Jurkat, Clone E6-1 (cell line): ENCODE results near the gene PTPRO.

Source experiments
- DNase-seq: peaks from one replicate; pipeline ENCODE4 v3.0.0-alpha.2; 2011; ENCODE audit warnings: low read depth, low spot score
- H3K4me3 ChIP-seq: 2 replicates; pipeline ENCODE4 v1.5.1; 2011; ENCODE audit warnings: mild to moderate bottlenecking, low read length, control low read depth, moderate library complexity

PTPRO gene

DNA sequence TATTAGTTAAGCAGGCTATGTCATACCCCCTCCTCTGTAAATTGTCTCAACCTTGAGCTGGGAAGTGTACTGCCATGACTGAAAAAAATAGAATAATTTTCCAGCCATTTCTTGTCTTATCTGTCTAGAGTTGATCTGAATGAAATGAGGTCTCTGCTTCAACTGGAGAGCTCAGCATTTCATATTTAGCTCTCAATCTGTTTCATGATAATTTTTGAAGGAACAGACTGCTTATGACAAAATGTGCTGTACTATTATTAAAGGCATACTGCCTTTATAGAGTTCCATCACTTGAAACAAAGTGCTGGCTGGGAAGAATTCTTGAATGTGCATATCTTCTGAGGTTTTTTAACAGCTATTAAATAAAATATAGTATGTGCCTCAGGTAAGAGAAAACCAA lies 19.1 kb downstream of the PTPRO start:
- H3K4me3 ChIP-seq, result no peak overlapping the region
- no peak for DNase-seq

DNA sequence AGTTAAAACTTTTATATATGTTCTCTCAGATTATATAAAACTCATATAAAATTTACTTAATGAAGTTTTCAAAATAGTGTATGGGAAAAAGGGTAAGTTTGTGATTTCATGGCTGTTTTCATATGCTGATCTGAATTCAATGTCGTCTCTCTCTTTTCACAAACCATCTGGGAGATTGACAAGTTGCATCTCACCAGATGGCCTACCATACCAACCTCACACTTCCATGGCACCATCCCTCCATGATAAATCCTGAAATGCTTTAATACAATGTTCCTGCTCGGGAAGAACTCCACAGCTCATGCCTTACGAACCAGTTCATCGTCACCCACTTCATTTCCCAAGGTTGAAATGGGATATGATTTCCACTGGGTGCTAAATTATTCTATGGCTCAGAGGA lies 22.3 kb downstream of the PTPRO start:
- H3K4me3 ChIP-seq, result no peak overlapping the region
- no peak for DNase-seq

DNA sequence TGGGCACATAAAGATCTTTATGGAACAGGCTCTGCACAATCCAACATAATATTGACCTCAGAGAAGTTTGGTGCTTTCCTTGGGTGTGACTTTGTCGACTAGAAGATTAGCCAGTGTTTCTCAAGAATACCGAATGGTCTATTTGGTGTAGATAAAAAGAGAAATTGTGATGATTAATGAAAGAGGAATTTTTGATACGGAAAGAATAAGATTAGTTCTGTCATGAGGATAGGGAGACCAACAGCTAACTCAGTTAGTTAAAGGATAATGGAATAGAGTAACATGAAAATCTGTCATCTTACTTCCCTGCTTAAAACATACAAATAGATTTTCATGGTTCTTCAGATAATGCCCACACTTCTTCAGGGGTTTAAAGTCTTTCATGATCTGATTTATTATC lies 24.2 kb downstream of the PTPRO start:
- H3K4me3 ChIP-seq, result no peak overlapping the region
- DNase-seq, result no peak

DNA sequence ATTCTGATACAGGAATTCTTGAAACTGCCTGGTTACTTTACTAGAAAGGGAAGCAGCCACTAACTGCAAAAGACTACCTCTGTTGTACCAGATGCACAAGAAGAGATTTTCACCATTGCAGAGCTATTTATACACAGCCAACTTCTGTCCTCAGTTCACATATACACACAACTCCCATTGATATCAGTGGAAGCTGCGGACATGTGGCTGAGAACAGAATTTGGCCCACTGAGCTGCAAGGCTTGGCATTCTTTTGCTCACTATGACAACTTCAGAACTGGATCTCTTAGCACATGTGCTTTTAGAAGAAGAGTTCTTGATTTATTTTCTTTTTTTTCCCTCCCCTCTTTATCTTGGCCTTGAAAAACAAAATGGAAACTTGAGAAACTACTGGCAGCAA lies 28.3 kb downstream of the PTPRO start:
- no peak for DNase-seq
- no peak overlapping the region for H3K4me3 ChIP-seq

DNA sequence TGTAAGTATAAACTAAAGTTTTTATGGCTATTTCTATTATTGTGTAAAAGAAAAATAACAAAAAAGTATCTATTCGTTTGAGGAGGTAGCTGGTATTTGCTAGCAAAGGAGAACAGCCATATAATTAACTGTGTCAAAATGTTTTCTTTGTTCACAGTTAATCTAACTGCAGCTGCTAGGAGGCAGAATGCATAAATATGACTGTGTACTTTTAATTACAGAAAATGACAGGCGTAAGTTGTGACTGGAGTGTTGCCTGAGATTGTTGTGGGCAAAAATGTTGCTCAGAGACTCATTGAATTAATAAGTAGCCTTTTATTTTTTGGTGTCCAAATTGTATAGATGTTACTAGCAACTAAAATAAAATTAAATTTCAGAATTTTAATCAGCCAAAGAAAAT lies 33.5 kb downstream of the PTPRO start:
- H3K4me3 ChIP-seq, result no peak overlapping the region
- DNase-seq, result no peak

DNA sequence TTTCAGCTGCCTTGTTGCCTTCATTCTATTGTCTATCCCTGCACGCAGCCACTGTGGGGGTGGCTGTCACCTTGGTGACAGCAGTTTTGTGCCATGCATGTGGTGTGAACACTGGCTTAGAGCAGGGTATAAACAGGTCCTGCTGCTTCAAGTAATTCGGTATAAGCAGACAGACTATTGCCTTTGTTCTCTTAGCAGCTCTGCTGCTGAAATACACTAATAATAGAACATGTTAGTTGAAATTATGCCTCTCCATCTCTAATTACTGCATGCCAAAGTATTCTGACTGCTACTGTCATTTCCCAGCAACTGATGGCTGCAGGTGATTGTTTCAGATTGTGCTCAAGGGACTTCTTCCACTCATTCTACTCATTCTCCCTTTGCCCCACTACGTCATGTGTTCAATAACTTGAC lies 34.6 kb downstream of the PTPRO start:
- no peak overlapping the region for H3K4me3 ChIP-seq
- no peak for DNase-seq

DNA sequence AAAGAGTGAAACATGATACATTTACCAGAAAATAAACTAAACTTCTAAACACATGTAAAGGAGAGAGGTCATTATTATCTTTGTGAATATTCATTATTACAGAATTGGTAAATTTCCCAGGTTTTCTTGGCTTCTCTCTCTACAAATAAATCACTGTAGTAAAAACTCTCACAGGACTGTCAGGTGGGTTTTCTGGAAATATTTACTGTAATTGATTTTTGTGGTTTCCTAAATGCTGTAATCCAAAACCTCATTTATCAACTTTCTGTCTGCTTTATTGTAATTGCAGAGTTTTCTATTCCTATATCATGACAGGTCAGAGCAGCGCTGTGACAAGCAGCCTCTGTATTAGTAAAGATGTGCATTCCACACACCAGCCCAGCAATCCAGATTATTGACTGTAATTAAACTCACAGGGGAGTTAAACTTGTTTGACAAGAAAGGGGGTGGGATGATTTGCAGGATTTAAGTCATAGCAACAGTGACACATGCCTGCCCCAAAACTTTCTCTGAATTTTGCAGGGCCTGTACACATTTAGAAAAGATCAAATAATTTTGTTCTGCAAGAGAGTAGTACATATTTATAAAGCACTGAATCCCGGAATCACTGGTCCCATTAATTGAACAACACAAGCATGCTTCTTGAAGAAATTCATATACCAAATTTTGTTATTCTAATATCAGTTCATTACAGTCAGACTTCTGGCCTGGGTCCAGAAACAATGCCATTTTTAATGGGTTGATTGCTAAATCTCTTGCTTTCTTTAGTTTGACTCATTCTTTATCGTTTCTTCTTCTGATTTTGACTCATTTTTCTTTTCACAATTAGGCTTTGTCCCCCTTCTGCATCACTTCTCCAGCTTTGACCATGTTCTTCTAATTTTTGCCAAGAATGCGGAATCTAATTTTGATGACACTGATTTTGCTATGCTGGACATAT lies 42.2 kb downstream of the PTPRO start:
- no peak for DNase-seq
- H3K4me3 ChIP-seq, result no peak overlapping the region

DNA sequence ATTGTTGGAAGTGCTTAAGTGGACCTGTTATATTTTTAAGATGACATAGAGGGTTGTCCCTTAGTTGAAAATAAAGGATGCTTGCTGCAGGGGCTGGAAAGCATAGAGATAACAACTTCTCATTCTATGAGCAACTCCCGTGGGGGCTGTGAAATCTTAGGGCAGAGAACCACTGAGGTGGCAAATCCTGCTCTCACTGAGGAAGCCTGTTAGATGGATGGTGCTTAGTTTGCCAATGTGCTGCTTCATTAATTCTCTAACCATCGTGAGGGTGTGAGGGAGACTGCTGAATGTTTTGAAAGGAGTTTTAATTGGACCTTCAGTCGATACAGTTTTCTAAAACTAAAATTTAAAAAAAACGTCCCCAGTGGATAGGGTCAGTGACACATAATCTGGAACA lies 46.5 kb downstream of the PTPRO start:
- DNase-seq, result no peak
- no peak overlapping the region for H3K4me3 ChIP-seq

DNA sequence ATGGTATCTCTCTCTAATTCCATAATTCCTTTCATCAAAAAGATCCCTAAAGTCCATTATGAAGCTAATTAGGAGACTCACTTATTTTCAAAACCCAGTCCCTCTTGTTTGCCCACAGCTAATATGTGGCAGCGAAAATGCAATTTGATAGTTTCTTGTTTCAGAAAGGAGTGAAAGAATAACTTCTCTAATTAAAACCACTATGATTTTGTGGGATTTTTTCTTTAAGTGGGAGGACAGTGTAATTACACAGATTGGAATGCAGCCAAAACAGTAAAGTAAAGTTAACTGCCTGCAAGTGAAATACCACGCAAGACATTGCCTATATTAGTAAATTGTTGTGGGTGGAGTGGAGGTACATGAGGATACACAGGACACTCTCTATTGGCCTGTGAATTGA lies 50.0 kb downstream of the PTPRO start:
- no peak for DNase-seq

DNA sequence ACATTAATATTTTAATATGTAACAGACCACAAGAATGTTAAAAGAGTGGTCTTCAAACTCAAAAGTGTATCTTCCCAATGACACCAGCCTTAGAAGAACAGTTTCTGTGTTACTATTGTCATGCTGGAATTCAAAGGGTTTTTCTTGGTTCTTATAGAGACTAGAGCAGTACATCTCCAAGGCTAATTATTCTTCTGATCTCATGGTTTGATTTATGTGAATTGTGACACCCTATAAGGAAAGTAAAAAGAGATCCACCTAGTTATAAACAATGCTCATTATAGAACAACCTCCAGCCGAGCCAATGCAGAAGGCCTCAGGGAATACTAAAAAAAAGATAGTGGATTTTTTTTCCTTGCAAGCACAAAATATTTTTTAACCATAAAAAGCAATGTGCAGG lies 65.5 kb downstream of the PTPRO start:
- no peak for DNase-seq

More for the DNA sequence above, 50.0 kb downstream of the PTPRO start:
- H3K4me3 ChIP-seq, result no peak overlapping the region

DNA sequence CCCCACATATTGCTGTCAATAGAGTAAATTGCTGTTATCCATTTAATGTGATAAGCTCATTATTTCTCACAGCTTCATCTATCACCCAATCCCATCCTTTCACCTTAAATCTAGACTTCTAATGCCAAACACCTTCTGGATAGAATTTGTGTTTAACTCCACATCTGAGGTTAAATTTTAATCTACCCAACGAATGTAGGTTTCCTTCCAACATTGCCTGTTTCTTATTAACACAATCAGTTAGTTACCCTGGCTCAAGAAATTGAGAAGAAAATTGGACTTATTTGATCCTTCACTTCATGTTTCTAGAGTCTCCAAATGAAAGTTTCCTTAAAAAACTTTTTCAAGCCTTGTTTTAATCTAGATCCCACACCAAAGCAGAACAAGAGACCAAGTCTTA lies 67.3 kb downstream of the PTPRO start:
- DNase-seq, result no peak

More for the DNA sequence above, 65.5 kb downstream of the PTPRO start:
- H3K4me3 ChIP-seq, result no peak overlapping the region

DNA sequence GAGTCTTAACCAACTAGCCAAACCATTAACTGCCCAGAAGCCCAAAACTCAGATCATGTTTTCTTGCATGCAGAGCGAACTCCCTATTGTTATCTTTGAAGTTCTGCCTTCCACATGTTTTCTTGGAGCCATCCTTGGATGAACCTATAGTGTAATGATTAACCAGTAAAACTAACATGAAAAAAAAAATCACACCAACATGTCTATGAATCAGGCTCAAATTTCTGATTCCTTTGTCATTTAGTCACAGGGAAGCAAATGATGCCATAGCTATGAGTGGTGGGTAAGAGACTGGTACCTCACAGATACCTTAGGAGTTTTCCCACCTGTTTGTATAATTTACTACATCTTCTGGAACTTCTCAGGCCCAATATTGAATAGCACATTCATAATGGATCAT lies 70.7 kb downstream of the PTPRO start:
- no peak for DNase-seq

More for the DNA sequence above, 67.3 kb downstream of the PTPRO start:
- no peak overlapping the region for H3K4me3 ChIP-seq

DNA sequence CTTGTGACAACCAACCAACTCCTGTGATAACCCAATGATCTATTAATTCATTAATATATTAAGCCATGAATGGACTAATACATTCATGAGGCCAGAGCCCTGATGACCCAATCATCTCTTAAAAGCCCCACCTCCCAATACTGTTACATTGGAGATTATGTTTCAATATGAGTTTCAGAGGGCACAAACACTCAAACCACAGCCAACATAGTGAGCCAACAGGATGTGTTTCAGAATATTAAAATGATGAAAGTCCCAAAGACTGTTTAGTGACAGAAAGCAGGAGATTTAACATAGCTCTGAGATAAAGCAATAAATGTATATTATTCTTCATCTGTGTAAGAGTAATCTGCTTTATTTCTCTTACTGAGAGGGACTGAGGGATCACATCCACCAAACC lies 71.7 kb downstream of the PTPRO start:
- DNase-seq, result no peak
- H3K4me3 ChIP-seq, result no peak overlapping the region

More for the DNA sequence above, 70.7 kb downstream of the PTPRO start:
- H3K4me3 ChIP-seq, result no peak overlapping the region

DNA sequence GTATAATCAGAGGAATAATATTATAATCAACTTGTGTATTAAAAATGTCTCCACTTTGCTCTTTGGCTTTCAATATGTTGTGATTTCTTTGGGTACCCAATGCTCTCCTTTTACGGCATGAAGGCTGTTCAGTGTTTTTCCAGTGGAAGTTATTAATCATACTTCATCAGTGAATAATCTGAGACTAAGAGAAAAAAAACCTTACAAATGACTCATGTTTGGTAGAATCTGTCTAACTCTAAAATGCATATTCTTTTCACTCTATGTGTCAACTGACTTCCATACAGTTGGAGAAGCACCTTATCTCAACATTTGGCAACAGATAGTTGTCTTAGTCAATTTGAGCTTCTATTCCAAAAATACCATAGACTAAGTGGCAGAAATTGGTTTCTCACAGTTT lies 82.2 kb downstream of the PTPRO start:
- DNase-seq, result no peak
- H3K4me3 ChIP-seq, result no peak overlapping the region

DNA sequence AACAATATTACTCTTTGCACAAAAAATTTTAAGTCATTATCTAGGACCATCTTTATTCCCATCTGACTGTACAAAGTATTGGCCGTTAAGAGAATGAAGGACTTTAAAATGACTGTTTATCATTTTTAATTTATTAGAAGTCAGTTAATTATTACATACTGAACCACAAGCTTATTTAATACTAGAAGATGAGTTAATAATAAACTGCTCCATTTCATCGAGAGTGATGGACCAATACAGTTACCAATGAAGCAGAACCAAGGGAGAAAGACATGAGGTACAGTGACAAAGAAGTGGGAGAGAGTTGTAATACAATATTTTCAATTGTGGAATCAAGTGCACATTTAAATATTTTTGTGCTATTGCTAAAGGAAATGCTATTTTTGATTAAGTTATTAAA lies 83.3 kb downstream of the PTPRO start:
- no peak for DNase-seq
- no peak overlapping the region for H3K4me3 ChIP-seq

DNA sequence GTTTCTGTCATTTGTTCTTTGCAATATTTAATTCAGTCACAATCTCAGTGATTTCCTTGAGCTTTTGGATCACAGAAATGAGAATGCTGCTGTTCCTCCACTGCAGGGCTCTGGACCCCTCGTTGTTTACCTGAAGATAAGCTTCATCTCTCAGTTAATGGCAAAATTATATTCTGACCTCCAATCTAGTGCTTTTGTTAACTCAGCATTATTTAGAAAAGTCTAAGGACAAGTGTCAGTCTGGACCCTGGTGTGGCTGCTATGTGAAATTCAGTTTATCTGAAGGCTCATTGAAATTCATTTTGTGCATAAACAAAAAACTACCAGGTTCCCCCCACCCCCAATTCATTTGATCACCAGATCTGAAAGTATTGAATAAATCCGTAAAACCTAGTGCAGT lies 84.7 kb downstream of the PTPRO start:
- no peak overlapping the region for H3K4me3 ChIP-seq
- DNase-seq, result no peak

DNA sequence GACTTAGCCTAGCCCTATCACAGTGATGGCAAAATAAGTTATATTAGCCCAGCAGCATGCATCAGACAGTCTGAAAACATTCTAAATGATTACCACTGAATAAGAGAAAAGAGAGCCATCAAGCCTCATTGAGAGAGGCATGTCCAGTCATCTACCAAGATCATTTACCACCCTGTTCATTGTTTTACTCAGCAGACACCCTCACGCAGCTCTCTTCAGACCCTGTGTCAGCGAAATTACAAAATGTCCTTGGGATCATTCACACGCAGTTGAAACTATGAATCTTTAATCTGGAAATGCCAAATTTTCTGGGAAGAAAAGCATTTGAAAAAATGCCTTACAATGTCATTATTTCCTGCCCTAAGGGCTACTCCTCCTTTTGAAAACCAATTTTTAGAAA lies 89.5 kb downstream of the PTPRO start:
- H3K4me3 ChIP-seq, result no peak overlapping the region
- DNase-seq, result no peak

DNA sequence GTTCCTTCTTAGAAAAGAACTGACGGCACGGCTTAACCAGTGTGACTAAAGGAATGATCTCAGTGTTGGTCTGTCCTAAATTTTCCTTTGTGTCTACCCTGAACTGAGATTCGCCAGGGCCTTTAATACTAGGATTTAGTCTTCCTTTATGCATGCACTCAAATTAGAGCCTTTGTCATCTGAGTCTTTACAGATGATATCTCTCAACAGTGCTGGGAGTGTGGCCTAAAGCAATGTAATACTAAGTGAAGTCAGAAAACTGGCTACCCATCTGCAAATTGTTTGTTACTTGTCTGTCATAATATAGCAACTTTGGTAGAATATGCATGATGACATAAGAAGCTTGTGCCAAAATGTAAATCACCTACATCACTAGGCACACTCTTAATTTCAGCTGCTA lies 95.4 kb downstream of the PTPRO start:
- no peak overlapping the region for H3K4me3 ChIP-seq
- no peak for DNase-seq

DNA sequence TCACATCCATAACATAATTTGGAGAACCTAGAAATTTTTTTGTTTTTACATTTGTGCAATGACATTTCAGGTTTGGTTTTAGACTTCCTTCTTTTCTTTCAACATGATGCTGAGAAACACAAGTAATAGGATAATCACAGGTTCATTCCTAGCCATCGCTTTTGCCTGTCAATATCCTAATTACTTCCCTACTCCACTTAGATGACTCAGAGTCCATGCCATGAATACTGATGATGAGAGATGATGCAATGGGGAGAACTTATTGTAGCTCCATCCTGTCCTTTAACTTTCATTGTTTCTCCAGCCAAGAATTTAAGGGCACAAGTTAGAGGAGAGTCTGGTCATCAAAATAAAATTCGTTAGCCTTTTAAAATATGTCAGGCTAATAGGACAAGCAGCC lies 101.3 kb downstream of the PTPRO start:
- H3K4me3 ChIP-seq, result no peak overlapping the region
- DNase-seq, result no peak

DNA sequence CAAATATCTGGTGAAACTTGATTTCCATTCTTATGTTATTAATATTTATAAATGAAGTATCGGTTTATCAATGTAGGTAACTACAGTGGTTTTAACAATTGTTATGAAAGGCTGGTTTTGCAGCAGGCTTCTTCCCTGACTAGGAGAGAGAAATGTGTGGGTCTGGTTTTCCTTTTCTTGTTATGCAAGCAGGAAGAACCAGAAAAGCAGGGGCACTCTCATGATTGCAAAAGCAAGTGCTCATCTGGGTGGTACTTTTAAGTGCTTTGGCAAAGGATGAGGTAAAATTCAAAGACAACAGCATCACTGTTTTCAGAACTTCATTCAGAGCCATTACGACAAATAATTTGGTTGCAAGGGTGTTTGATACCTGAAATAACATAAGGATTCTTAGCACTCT lies 105.6 kb downstream of the PTPRO start:
- DNase-seq, result no peak
- H3K4me3 ChIP-seq, result no peak overlapping the region

DNA sequence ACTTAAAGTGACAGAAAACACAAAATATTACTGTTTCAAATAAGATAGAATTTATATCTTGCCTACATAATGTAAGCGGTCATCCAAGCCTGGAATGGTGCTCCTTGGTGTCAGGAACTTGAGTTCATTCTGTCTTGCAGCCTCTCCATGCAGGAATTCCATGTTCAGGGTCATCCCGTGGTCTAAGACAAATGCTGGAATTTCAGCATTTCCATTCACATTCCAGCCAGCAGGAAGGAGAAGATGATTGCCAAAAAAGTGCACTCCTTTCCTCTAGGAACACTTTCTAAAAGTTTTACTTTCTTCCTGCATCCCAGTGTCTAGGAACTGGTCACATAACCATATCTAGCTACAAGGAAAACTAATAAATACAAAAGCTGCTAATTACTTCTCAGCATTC lies 106.3 kb downstream of the PTPRO start:
- no peak overlapping the region for H3K4me3 ChIP-seq
- DNase-seq, result no peak
